Loucy (cell line): ENCODE data around the gene APRT.

Experiments
- CTCF ChIP-seq: fragments of 200-600 bp; sonication (generic); conservative IDR thresholded peaks from 2 replicates; pipeline ENCODE4 v1.5.1; 2014; ENCODE audit warnings: mild to moderate bottlenecking, antibody characterized with exemption, low read length
- EZH2phosphoT487 ChIP-seq: fragments of 200-600 bp; IDR thresholded peaks from 2 replicates; pipeline ENCODE4 v1.6.1; 2018; ENCODE audit warnings: antibody characterized with exemption, mild to moderate bottlenecking, moderate library complexity, borderline replicate concordance

- TF ChIP-seq CTCF (no peak), EZH2phosphoT487 (no peak)
Measured at GRCh38 chr16:88774544-88775393, 37.0 kb downstream of the APRT start.
